Mammary epithelial cell (primary cell): Measurements from ENCODE around the gene TNS1.

Experiments used
- CTCF ChIP-seq, 2 donors: IDR thresholded peaks in 1 of 2; conservative IDR thresholded peaks in 1 of 2; 2 replicates each; pipeline ENCODE4 v1.5.1; 2011 to 2012; ENCODE audit warnings: inconsistent platforms in 2 of 2, low read length in 2 of 2, mild to moderate bottlenecking in 2 of 2, control low read depth in 1 of 2, low read depth in 1 of 2; ENCODE audit not compliant: insufficient read depth in 1 of 2; ENCODE audit errors: extremely low read depth in 1 of 2
- EZH2 ChIP-seq: IDR thresholded peaks from 2 replicates; pipeline ENCODE4 v1.6.1; 2012; ENCODE audit warnings: low read length, inconsistent platforms, borderline replicate concordance

- TF ChIP-seq CTCF (conservative IDR thresholded peaks at IDR 0.05 in 1 of 2, IDR thresholded peaks at IDR 0.05 in 1 of 2; ENCODE audit: extremely low read depth in 1 of 2, insufficient read depth in 1 of 2, low read depth in 1 of 2, low read length in 2 of 2) (no peak), EZH2 (no peak)
These were observed 9.5 kb upstream of the TNS1 start for GRCh38 chr2:218012284-218012683.
